OCI-LY7 (cell line): ENCODE results near the gene GHDC.

Experiments
- CTCF ChIP-seq: fragments of 200-600 bp; sonication (generic); conservative IDR thresholded peaks from 2 replicates; pipeline ENCODE4 v1.5.1; 2014; ENCODE audit warnings: mild to moderate bottlenecking, antibody characterized with exemption, low read length, moderate library complexity, mixed read lengths
- EZH2phosphoT487 ChIP-seq: fragments of 200-600 bp; sonication (generic); IDR thresholded peaks from 2 replicates; pipeline ENCODE4 v1.6.1; 2018; ENCODE audit warnings: low read depth, borderline replicate concordance, mild to moderate bottlenecking, mixed run types, antibody characterized with exemption, low read length, moderate library complexity, mixed read lengths

GRCh38 chr17:42214156-42214555 lies 19.9 kb upstream of the GHDC start:
- no peak for TF ChIP-seq CTCF
- TF ChIP-seq EZH2phosphoT487, result no peak
